Loucy (cell line): ENCODE data around the gene CNTNAP2.

Experiments used
- H2AFZ ChIP-seq: fragments of 200-600 bp; sonication (generic); 2 replicates; pipeline ENCODE4 v1.6.0; 2016; ENCODE audit warnings: antibody characterized with exemption, mild to moderate bottlenecking, low read length, moderate library complexity
- H3F3A ChIP-seq: fragments of 200-600 bp; 2 replicates; pipeline ENCODE4 v1.6.0; 2016; ENCODE audit warnings: antibody characterized with exemption, low read depth, mild to moderate bottlenecking
- H3K27me3 ChIP-seq: fragments of 200-600 bp; sonication (generic); 2 replicates; pipeline ENCODE4 v1.6.1; 2014; ENCODE audit warnings: low read length, mild to moderate bottlenecking; ENCODE audit not compliant: insufficient read depth, poor library complexity, severe bottlenecking
- H3K36me3 ChIP-seq: fragments of 200-600 bp; sonication (generic); 2 replicates; pipeline ENCODE4 v1.6.1; 2016; ENCODE audit warnings: low read length; ENCODE audit not compliant: insufficient read depth
- H3K4me1 ChIP-seq: fragments of 200-600 bp; sonication (generic); 2 replicates; pipeline ENCODE4 v1.5.1; 2014; ENCODE audit warnings: low read length, mild to moderate bottlenecking; ENCODE audit not compliant: insufficient read depth, poor library complexity, severe bottlenecking
- H3K4me2 ChIP-seq: fragments of 200-600 bp; sonication (generic); 2 replicates; pipeline ENCODE4 v1.6.0; 2014; ENCODE audit warnings: antibody characterized with exemption, low read length, low read depth, mild to moderate bottlenecking; ENCODE audit not compliant: poor library complexity, severe bottlenecking
- H3K4me3 ChIP-seq: fragments of 200-600 bp; sonication (generic); 2 replicates; pipeline ENCODE4 v1.5.1; 2014; ENCODE audit warnings: low read length, mild to moderate bottlenecking, mixed read lengths; ENCODE audit not compliant: poor library complexity, severe bottlenecking
- H3K79me2 ChIP-seq: fragments of 200-600 bp; sonication (generic); 2 replicates; pipeline ENCODE4 v1.6.1; 2014; ENCODE audit warnings: low read length; ENCODE audit not compliant: insufficient read depth
- H3K9ac ChIP-seq: fragments of 200-600 bp; sonication (generic); 2 replicates; pipeline ENCODE4 v1.6.0; 2014; ENCODE audit warnings: mild to moderate bottlenecking, low read depth, low read length, moderate library complexity; ENCODE audit not compliant: poor library complexity, severe bottlenecking
- H3K9me2 ChIP-seq: fragments of 200-600 bp; sonication (generic); replicated peaks from 2 replicates; pipeline ENCODE4 v1.6.1; 2016; ENCODE audit warnings: low read depth, low read length, mixed read lengths
- H3K9me3 ChIP-seq: fragments of 200-600 bp; sonication (generic); 2 replicates; pipeline ENCODE4 v1.6.1; 2014; ENCODE audit warnings: mild to moderate bottlenecking, antibody characterized with exemption, low read length, low read depth; ENCODE audit not compliant: insufficient read depth
- H4K20me1 ChIP-seq: fragments of 200-600 bp; sonication (generic); 2 replicates; pipeline ENCODE4 v1.6.0; 2014; ENCODE audit warnings: antibody characterized with exemption, low read length, mild to moderate bottlenecking; ENCODE audit not compliant: insufficient read depth, poor library complexity, severe bottlenecking
- CTCF ChIP-seq: fragments of 200-600 bp; sonication (generic); conservative IDR thresholded peaks from 2 replicates; pipeline ENCODE4 v1.5.1; 2014; ENCODE audit warnings: mild to moderate bottlenecking, antibody characterized with exemption, low read length
- EZH2phosphoT487 ChIP-seq: fragments of 200-600 bp; IDR thresholded peaks from 2 replicates; pipeline ENCODE4 v1.6.1; 2018; ENCODE audit warnings: antibody characterized with exemption, mild to moderate bottlenecking, moderate library complexity, borderline replicate concordance

CNTNAP2 gene

GRCh38 chr7:146728611-146729010 is 612.0 kb downstream of the CNTNAP2 start:
- no peaks in the 10 kb centered on the region for H3K4me1 ChIP-seq
- H3F3A ChIP-seq, result no peaks in the 10 kb centered on the region
- no peak overlapping the region for H2AFZ ChIP-seq
- H3K4me3 ChIP-seq, result no peak overlapping the region
- TF ChIP-seq EZH2phosphoT487 (no peak), CTCF (no peak)
- no peaks in the 10 kb centered on the region for H3K9me3 ChIP-seq
- H3K36me3 ChIP-seq, result no peaks in the 10 kb centered on the region
- H3K9me2 ChIP-seq, result no peaks in the 10 kb centered on the region
- no peaks in the 10 kb centered on the region for H3K27me3 ChIP-seq
- H3K79me2 ChIP-seq, result no peaks in the 10 kb centered on the region
- no peak overlapping the region for H3K9ac ChIP-seq
- no peak overlapping the region for H3K4me2 ChIP-seq
- no peaks in the 10 kb centered on the region for H4K20me1 ChIP-seq

- Histone ChIP-seq H3K4me1 (no peaks in the 10 kb centered on the region), H2AFZ (no peak overlapping the region), H4K20me1 (no peaks in the 10 kb centered on the region), H3K27me3 (no peaks in the 10 kb centered on the region), H3K4me2 (no peak overlapping the region), H3K9ac (no peak overlapping the region), H3K4me3 (no peak overlapping the region), H3K36me3 (no peaks in the 10 kb centered on the region), H3K9me2 (no peaks in the 10 kb centered on the region), H3K9me3 (no peaks in the 10 kb centered on the region), H3K79me2 (no peaks in the 10 kb centered on the region), H3F3A (no peaks in the 10 kb centered on the region)
- TF ChIP-seq EZH2phosphoT487, result no peak
- no peak for TF ChIP-seq CTCF
Measured at GRCh38 chr7:146731185-146731584, 614.6 kb downstream of the CNTNAP2 start.

GRCh38 chr7:146735992-146736391 is 619.4 kb downstream of the CNTNAP2 start:
- H3K4me1 ChIP-seq, result no peaks in the 10 kb centered on the region
- H3K36me3 ChIP-seq, result no peaks in the 10 kb centered on the region
- TF ChIP-seq EZH2phosphoT487 (no peak), CTCF (no peak)
- no peak overlapping the region for H3K4me2 ChIP-seq
- no peaks in the 10 kb centered on the region for H3K9me2 ChIP-seq
- no peak overlapping the region for H2AFZ ChIP-seq
- H3K79me2 ChIP-seq, result no peaks in the 10 kb centered on the region
- H3K9ac ChIP-seq, result no peak overlapping the region
- no peaks in the 10 kb centered on the region for H3F3A ChIP-seq
- no peaks in the 10 kb centered on the region for H4K20me1 ChIP-seq
- H3K4me3 ChIP-seq, result no peak overlapping the region
- H3K9me3 ChIP-seq, result no peaks in the 10 kb centered on the region
- no peaks in the 10 kb centered on the region for H3K27me3 ChIP-seq
